Measurements from ENCODE around the gene ASPA.

- TF ChIP-seq POLR2A (IDR thresholded peaks at IDR 0.05; ENCODE audit: low read length), result no peak
- TF ChIP-seq GATA1 (IDR thresholded peaks at IDR 0.05; ENCODE audit: low read depth, low read length), result no peak
Measured at GRCh38 chr17:3532106-3532858, 56.5 kb downstream of the ASPA start.
